ENCODE results near the gene PLA2G4B. TPM values are rescaled to one million over a fixed set of nuclear protein-coding genes. Genes with fewer than 3 reads are reported as not detected.

The PLA2G4B gene
- total and polyA plus RNA-seq, 10 of the 15 experiments (the other 5 are each of a cell fraction or from before 2014, with no cell fraction given), result 0.22 to 6.6 (median 2.9) TPM

DNA sequence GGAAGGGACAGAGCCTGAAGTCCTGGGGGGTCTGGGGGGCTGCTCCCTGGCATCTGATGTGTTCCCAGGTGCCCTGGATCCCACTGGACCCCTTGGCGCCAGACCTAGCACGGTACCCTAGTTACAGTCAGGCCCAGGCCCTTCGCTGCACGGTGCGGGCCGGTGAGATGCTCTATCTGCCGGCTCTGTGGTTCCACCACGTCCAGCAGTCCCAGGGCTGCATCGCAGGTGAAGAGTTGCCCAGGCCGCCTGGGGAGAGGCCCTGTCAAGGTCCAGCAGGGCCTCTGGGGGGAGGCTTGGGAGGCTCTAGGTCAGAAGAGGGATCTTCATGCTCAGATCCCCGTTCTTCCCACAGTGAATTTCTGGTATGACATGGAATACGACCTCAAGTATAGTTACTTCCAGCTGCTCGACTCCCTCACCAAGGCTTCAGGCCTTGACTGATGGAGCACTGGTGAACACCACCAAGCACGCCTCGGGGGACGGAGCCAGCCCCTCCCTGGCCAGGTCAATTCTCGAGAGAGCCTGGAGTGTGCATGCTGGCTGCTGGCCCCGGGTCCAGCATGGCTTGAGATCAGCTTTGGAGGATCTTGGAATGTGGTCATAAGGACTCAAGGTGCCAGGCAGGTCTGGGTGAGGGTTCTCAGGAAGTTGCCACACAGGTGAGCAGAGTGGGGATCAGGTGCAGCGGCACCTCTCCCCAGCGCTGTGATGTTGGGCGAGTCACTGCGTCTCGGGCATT lies 1.8 kb upstream of the PLA2G4B start:
- no peaks in the 10 kb centered on the region for H3K79me2 ChIP-seq (ENCODE audit: control insufficient read depth, insufficient read depth, low read length)
- no peaks in the 10 kb centered on the region for H3K4me1 ChIP-seq (ENCODE audit: control insufficient read depth, insufficient read depth, low read length)
- CTCF ChIA-PET, result no interaction called here
- FAIRE-seq (no peak), DNase-seq (ENCODE audit: low read depth, low spot score) (no peak), ATAC-seq (no peak)
- no peak overlapping the region for H3K4me3 ChIP-seq
- BruUV-seq (replicated peaks), result no TSS peak
- 93% methylated on average over 23 of the region's 23 CpGs for WGBS (ENCODE audit: insufficient coverage, insufficient replicate concordance, low lambda C conversion rate, missing lambda C conversion rate)
- intact Hi-C loops (cut with micrococcal nuclease; ENCODE audit: unreplicated experiment), result no loop called here
- H3K9me3 ChIP-seq (replicated peaks; ENCODE audit: control insufficient read depth, insufficient read depth, low read length), result no peaks in the 10 kb centered on the region
- in situ Hi-C loops (cut with MboI), result no loop called here
- POLR2A ChIA-PET, result no interaction called here
- H2AFZ ChIP-seq (ENCODE audit: control insufficient read depth, low read depth, low read length), result no peak overlapping the region
- TF ChIP-seq GABPA (IDR thresholded peaks at IDR 0.05; ENCODE audit: low read depth) (no peak), CREB1 (IDR thresholded peaks at IDR 0.05; ENCODE audit: low read depth) (no peak), RB1 (IDR thresholded peaks at IDR 0.05; ENCODE audit: borderline replicate concordance) (no peak), NFIC (IDR thresholded peaks at IDR 0.05; ENCODE audit: low read depth, low read length) (no peak), CHD1 (IDR thresholded peaks at IDR 0.05; ENCODE audit: low read depth, low read length) (no peak), YY1 (IDR thresholded peaks at IDR 0.05; ENCODE audit: low read depth, low read length) (no peak)
- TF ChIP-seq, protein P1, sequence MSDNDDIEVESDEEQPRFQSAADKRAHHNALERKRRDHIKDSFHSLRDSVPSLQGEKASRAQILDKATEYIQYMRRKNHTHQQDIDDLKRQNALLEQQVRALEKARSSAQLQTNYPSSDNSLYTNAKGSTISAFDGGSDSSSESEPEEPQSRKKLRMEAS (IDR thresholded peaks at IDR 0.05; ENCODE audit: low read depth, low read length), result no peak
- H3K4me2 ChIP-seq (ENCODE audit: control insufficient read depth, insufficient read depth), result no peak overlapping the region
- no peaks in the 10 kb centered on the region; a peak in 1 of 4 replicates for H3K36me3 ChIP-seq (ENCODE audit: control insufficient read depth in 2 of 2, insufficient read depth in 2 of 2, low read length in 1 of 2)
- SMC1A ChIA-PET (ENCODE audit: uncharacterized antibody, unreplicated experiment), result interaction anchor here (0.8 to 1.4 kb wide), 2 partner anchors 9 to 63 kb away, joined by 3 read pairs; partner anchors contain the start of gene JMJD7
- H4K20me1 ChIP-seq (ENCODE audit: control insufficient read depth, insufficient read depth), result no peaks in the 10 kb centered on the region
- no peaks in the 10 kb centered on the region for H3K27me3 ChIP-seq (replicated peaks in 1 of 2; ENCODE audit: control insufficient read depth in 2 of 2, insufficient read depth in 2 of 2, low read length in 1 of 2)
- RAD21 ChIA-PET (ENCODE audit: unreplicated experiment), result interaction anchor here (0.6 kb wide), 1 partner anchor 34 kb away, joined by 3 read pairs; no protein-coding TSS in a partner anchor
- no peak overlapping the region for H3K27ac ChIP-seq (ENCODE audit: control insufficient read depth, insufficient read depth)
- no peak overlapping the region for H3K9ac ChIP-seq (ENCODE audit: control insufficient read depth, insufficient read depth, low read length)

Data from GM12878 (cell line).